Hepatocyte (in vitro differentiated cells): ENCODE measurements around the gene SLC23A2. TPM values are rescaled to one million over a fixed set of nuclear protein-coding genes. Genes with fewer than 3 reads are reported as not detected.

ENCODE experiments used
- DNase-seq: peaks from one replicate; pipeline ENCODE4 v3.0.0-alpha.2; 2016; ENCODE audit warnings: low spot score
- H2AFZ ChIP-seq: fragments of 200-600 bp; sonication (generic); 2 replicates; pipeline ENCODE4 v1.6.0; 2016; ENCODE audit warnings: antibody characterized with exemption, mild to moderate bottlenecking
- H3K27ac ChIP-seq: fragments of 200-600 bp; sonication (generic); 2 replicates; pipeline ENCODE4 v1.5.1; 2016; ENCODE audit warnings: mild to moderate bottlenecking
- H3K27me3 ChIP-seq: fragments of 200-600 bp; sonication (generic); 2 replicates; pipeline ENCODE4 v1.6.1; 2016
- H3K36me3 ChIP-seq: fragments of 200-600 bp; sonication (generic); replicated peaks from 2 replicates; pipeline ENCODE4 v1.5.1; 2016; ENCODE audit warnings: low read depth; ENCODE audit not compliant: insufficient read depth
- H3K4me1 ChIP-seq: fragments of 200-600 bp; sonication (generic); 2 replicates; pipeline ENCODE4 v1.5.1; 2016; ENCODE audit warnings: mild to moderate bottlenecking, moderate library complexity; ENCODE audit not compliant: insufficient read depth
- H3K4me2 ChIP-seq: fragments of 200-600 bp; sonication (generic); 2 replicates; pipeline ENCODE4 v1.6.0; 2016
- H3K4me3 ChIP-seq: fragments of 200-600 bp; sonication (generic); 2 replicates; pipeline ENCODE4 v1.5.1; 2016; ENCODE audit warnings: mild to moderate bottlenecking
- H3K79me2 ChIP-seq: fragments of 200-600 bp; sonication (generic); 2 replicates; pipeline ENCODE4 v1.6.0; 2017; ENCODE audit warnings: mild to moderate bottlenecking
- H3K9me2 ChIP-seq: fragments of 200-600 bp; sonication (generic); replicated peaks from 2 replicates; pipeline ENCODE4 v1.6.0; 2017; ENCODE audit warnings: mild to moderate bottlenecking; ENCODE audit not compliant: insufficient read depth
- H3K9me3 ChIP-seq: fragments of 200-600 bp; sonication (generic); 2 replicates; pipeline ENCODE4 v1.5.1; 2016; ENCODE audit warnings: low read depth, mild to moderate bottlenecking
- H4K20me1 ChIP-seq: fragments of 200-600 bp; sonication (generic); 2 replicates; pipeline ENCODE4 v1.6.0; 2016; ENCODE audit warnings: mild to moderate bottlenecking; ENCODE audit not compliant: insufficient read depth, poor library complexity, severe bottlenecking
- CTCF ChIP-seq: fragments of 200-600 bp; sonication (generic); IDR thresholded peaks from 2 replicates; pipeline ENCODE4 v1.5.1; 2016; ENCODE audit warnings: antibody characterized with exemption, mild to moderate bottlenecking; ENCODE audit not compliant: poor library complexity
- EZH2 ChIP-seq: fragments of 200-600 bp; sonication (generic); IDR thresholded peaks from 2 replicates; pipeline ENCODE4 v1.6.1; 2016; ENCODE audit warnings: antibody characterized with exemption, mild to moderate bottlenecking, borderline replicate concordance
- EZH2phosphoT487 ChIP-seq: fragments of 200-600 bp; sonication (generic); IDR thresholded peaks from one replicate; pipeline ENCODE4 v1.6.1; 2018; ENCODE audit warnings: antibody characterized with exemption, mild to moderate bottlenecking, low read depth, moderate library complexity; ENCODE audit not compliant: unreplicated experiment, severe bottlenecking
- WGBS: methylation state at CpG from one replicate; pipeline ENCODE4 v1.1.6; 2016; ENCODE audit warnings: low lambda C conversion rate; ENCODE audit errors: missing lambda C conversion rate; 5-methylcytosine and 5-hydroxymethylcytosine counted together
- polyA plus RNA-seq: library from polyadenylated mRNA; unstranded; fragments of >200 nt; fragmentation: Nextera tagmentation; extraction: Ambion mirVana; gene quantifications from 2 replicates; pipeline ENCODE4 v1.2.1, GENCODE V29; 2016
- total RNA-seq: library from RNA; depleted of rRNA; stranded (reverse); fragments of >200 nt; gene quantifications from 2 replicates; pipeline ENCODE4 v1.2.3, GENCODE V29; 2014

The SLC23A2 gene
- total and polyA plus RNA-seq, 2 experiments from 2014 or later: 8.2 to 13.3 TPM

- no peaks in the 10 kb centered on the region for H3K9me2 ChIP-seq
- DNase-seq: no peak
- no peaks in the 10 kb centered on the region for H3K27me3 ChIP-seq
- 85% methylated on average over 8 of the region's 8 CpGs for WGBS
- H3K4me3 ChIP-seq: no peak overlapping the region
- H3K36me3 ChIP-seq: no peaks in the 10 kb centered on the region
- no peaks in the 10 kb centered on the region for H3K4me1 ChIP-seq
- H3K27ac ChIP-seq: no peak overlapping the region
- no peak overlapping the region for H3K4me2 ChIP-seq
- no peaks in the 10 kb centered on the region for H3K9me3 ChIP-seq
- no peaks in the 10 kb centered on the region for H3K79me2 ChIP-seq
- H2AFZ ChIP-seq: no peak overlapping the region
- TF ChIP-seq EZH2 (no peak), EZH2phosphoT487 (no peak), CTCF (no peak)
- no peaks in the 10 kb centered on the region for H4K20me1 ChIP-seq
These were observed 190.8 kb downstream of the SLC23A2 start for GRCh38 chr20:4810426-4811019.

- H3K27ac ChIP-seq: no peak overlapping the region
- no peak overlapping the region for H2AFZ ChIP-seq
- no peaks in the 10 kb centered on the region for H3K4me1 ChIP-seq
- no peaks in the 10 kb centered on the region for H4K20me1 ChIP-seq
- TF ChIP-seq EZH2 (no peak), CTCF (no peak)
- H3K9me3 ChIP-seq: no peaks in the 10 kb centered on the region
- H3K4me2 ChIP-seq: no peak overlapping the region
- DNase-seq: no peak
- H3K79me2 ChIP-seq: no peaks in the 10 kb centered on the region
- no peaks in the 10 kb centered on the region for H3K27me3 ChIP-seq
- H3K9me2 ChIP-seq: no peaks in the 10 kb centered on the region
- H3K4me3 ChIP-seq: no peak overlapping the region
- WGBS: 52% methylated on average over 8 of the region's 8 CpGs
- H3K36me3 ChIP-seq: no peaks in the 10 kb centered on the region
These were observed 191.6 kb downstream of the SLC23A2 start for GRCh38 chr20:4809707-4810106.

GRCh38 chr20:4808872-4809271, 192.4 kb downstream of the SLC23A2 start:
- H3K36me3 ChIP-seq: no peaks in the 10 kb centered on the region
- H3K9me2 ChIP-seq: no peaks in the 10 kb centered on the region
- no peaks in the 10 kb centered on the region for H3K79me2 ChIP-seq
- 77% methylated on average over 1 of the region's 1 CpG for WGBS
- no peak for DNase-seq
- no peaks in the 10 kb centered on the region for H3K4me1 ChIP-seq
- TF ChIP-seq EZH2 (no peak), CTCF (no peak), EZH2phosphoT487 (no peak)
- no peaks in the 10 kb centered on the region for H3K27me3 ChIP-seq
- H4K20me1 ChIP-seq: no peaks in the 10 kb centered on the region
- H3K4me3 ChIP-seq: no peak overlapping the region
- no peak overlapping the region for H2AFZ ChIP-seq
- no peak overlapping the region for H3K4me2 ChIP-seq
- H3K27ac ChIP-seq: no peak overlapping the region
- no peaks in the 10 kb centered on the region for H3K9me3 ChIP-seq
